Testis (tissue), 2 donors: ENCODE data around the gene IL1RAPL1.

Source experiments
- POLR2A ChIP-seq: fragments of 450-650 bp; IDR thresholded peaks from one replicate; pipeline ENCODE4 v1.6.1; 2017; ENCODE audit warnings: antibody characterized with exemption, mild to moderate bottlenecking, moderate library complexity
- TF ChIP-seq, protein P1 (sequence below), 3 experiments: fragments of 450-650 bp in 2 of 3; fragments of 200-600 bp in 1 of 3; sonication (generic) in 1 of 3; IDR thresholded peaks; one replicate each; pipeline ENCODE4 v1.5.1; 2016 to 2019; ENCODE audit warnings: antibody characterized with exemption in 3 of 3, mild to moderate bottlenecking in 2 of 3, moderate library complexity in 1 of 3

DNA sequence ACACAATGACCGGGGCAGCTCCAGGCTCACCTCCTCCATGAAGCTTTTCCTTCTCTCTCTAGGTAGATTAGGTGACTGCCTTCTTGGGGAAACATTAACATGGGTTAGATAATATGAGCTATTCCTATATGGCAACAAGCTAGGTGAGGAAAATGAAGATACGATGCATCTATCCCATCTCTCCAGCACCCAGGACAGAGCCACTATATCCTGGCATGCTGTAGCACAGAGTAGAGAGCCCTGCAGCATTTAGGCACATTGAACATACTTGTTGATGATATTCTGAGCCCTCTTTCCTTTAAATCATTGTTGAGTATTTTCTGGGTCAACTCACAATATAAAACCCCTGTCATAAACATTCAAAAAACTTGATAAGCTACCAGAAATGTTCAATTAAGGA lies 1133.9 kb downstream of the IL1RAPL1 start:
- TF ChIP-seq, protein P1, sequence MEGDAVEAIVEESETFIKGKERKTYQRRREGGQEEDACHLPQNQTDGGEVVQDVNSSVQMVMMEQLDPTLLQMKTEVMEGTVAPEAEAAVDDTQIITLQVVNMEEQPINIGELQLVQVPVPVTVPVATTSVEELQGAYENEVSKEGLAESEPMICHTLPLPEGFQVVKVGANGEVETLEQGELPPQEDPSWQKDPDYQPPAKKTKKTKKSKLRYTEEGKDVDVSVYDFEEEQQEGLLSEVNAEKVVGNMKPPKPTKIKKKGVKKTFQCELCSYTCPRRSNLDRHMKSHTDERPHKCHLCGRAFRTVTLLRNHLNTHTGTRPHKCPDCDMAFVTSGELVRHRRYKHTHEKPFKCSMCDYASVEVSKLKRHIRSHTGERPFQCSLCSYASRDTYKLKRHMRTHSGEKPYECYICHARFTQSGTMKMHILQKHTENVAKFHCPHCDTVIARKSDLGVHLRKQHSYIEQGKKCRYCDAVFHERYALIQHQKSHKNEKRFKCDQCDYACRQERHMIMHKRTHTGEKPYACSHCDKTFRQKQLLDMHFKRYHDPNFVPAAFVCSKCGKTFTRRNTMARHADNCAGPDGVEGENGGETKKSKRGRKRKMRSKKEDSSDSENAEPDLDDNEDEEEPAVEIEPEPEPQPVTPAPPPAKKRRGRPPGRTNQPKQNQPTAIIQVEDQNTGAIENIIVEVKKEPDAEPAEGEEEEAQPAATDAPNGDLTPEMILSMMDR (IDR thresholded peaks at IDR 0.05): no peak
- TF ChIP-seq POLR2A: no peak
